ENCODE data around the gene TMEM255B.
"Not testable (repeated sequence)": the region's sequence is repeated elsewhere in the genome, so short reads cannot be mapped to it uniquely, and the experiment has no call there.

The TMEM255B gene

GRCh38 chr13:113833111-113833830 is 74.2 kb downstream of the TMEM255B start:
- DNase-seq (ENCODE audit: low read depth in 2 of 2), result no peak

GRCh38 chr13:113834006-113834405 is 75.0 kb downstream of the TMEM255B start:
- not testable (repeated sequence) for DNase-seq (ENCODE audit: low read depth in 2 of 2)

GRCh38 chr13:113834496-113835200 is 75.6 kb downstream of the TMEM255B start:
- DNase-seq (ENCODE audit: low read depth in 2 of 2), result no peak

- no peak for DNase-seq (ENCODE audit: low read depth in 2 of 2)
These were observed 76.6 kb downstream of the TMEM255B start for GRCh38 chr13:113835461-113836270.

- no peak for DNase-seq (ENCODE audit: low read depth in 2 of 2)
These were observed 77.9 kb downstream of the TMEM255B start for GRCh38 chr13:113836768-113837559.

- DNase-seq (ENCODE audit: low read depth in 2 of 2), result no peak
These were observed 78.7 kb downstream of the TMEM255B start for GRCh38 chr13:113837560-113838355.

GRCh38 chr13:113838711-113839201 is 79.7 kb downstream of the TMEM255B start:
- no peak for DNase-seq (ENCODE audit: low read depth in 2 of 2)

GRCh38 chr13:113839536-113840204 is 80.6 kb downstream of the TMEM255B start:
- DNase-seq (ENCODE audit: low read depth in 2 of 2), result no peak

- no peak for DNase-seq (ENCODE audit: low read depth in 2 of 2)
These were observed 81.7 kb downstream of the TMEM255B start for GRCh38 chr13:113840541-113841352.

- DNase-seq (ENCODE audit: low read depth in 2 of 2), result no peak
These were observed 82.3 kb downstream of the TMEM255B start for GRCh38 chr13:113841353-113841650.

- DNase-seq (ENCODE audit: low read depth in 2 of 2), result no peak
These were observed 83.5 kb downstream of the TMEM255B start for GRCh38 chr13:113842336-113843062.

- DNase-seq (ENCODE audit: low read depth in 2 of 2), result no peak
These were observed 84.1 kb downstream of the TMEM255B start for GRCh38 chr13:113843063-113843654.

- no peak for DNase-seq (ENCODE audit: low read depth in 2 of 2)
These were observed 85.0 kb downstream of the TMEM255B start for GRCh38 chr13:113843864-113844556.

- no peak for DNase-seq (ENCODE audit: low read depth in 2 of 2)
These were observed 86.0 kb downstream of the TMEM255B start for GRCh38 chr13:113845055-113845454.

- DNase-seq (ENCODE audit: low read depth in 2 of 2), result no peak
These were observed 87.0 kb downstream of the TMEM255B start for GRCh38 chr13:113845723-113846635.

GRCh38 chr13:113846636-113847318 is 87.8 kb downstream of the TMEM255B start:
- no peak for DNase-seq (ENCODE audit: low read depth in 2 of 2)
